Measurements from ENCODE around the gene TNNI2. TPM values are rescaled to one million over a fixed set of nuclear protein-coding genes. Genes with fewer than 3 reads are reported as not detected.

Gene TNNI2
- total RNA-seq, 1 experiment from 2014 or later = not detected

DNA sequence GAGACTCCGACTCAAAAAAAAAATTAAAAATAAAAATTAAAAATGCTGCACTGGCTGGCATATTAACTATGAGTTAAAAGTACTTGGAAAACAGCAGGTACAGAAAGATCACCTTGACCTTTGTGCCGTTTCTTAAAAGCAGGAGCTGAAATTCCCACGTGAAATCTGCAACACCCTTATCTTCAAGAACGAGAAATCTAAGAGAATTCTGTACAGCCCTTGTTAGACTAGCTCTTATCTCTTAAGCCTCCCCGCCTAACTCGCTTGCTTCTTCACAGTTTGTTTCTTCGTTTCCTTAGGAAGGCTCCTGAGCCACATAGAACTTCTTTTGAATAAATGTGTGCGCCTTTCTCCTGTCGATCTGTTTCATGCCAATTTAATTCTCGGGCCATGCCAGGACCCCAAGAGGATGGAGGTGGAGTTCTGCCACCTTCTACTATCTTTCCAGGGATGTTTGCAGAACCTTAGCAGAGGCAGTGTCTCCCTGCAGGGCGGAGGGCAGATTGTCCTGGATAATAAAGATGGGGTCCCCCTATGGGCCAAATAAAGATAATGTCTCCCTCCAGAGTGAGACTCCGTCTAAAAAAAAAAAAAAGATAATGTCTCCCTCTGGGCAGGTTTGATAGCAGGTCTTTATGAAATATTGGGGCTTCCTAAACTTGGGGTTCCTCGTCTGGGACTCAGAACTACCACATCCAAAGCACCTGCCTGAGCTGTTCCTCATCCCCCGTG is 31.4 kb upstream of the TNNI2 start:
- Mint-ChIP-seq H3K4me1 (peaks cover 6 to 8% of the 10 kb centered on the region in 2 experiments), H3K4me3 (no peak overlapping the region), H3K9me3 (peaks cover 4 to 5% of the 10 kb centered on the region in 2 experiments; a peak in 4 of 5 replicates), H3K27ac (no peak overlapping the region), H3K36me3 (ENCODE audit: insufficient read depth in 1 of 3, low read depth in 3 of 3) (no peaks in the 10 kb centered on the region; a peak in 1 of 7 replicates), H3K27me3 (ENCODE audit: low read depth) (peaks cover 47% of the 10 kb centered on the region)
- Histone ChIP-seq H4K91ac (ENCODE audit: insufficient read length, low read depth, low read length) (no peak overlapping the region), H4K5ac (ENCODE audit: insufficient read length, low read depth, low read length) (no peak overlapping the region), H3K79me2 (ENCODE audit: insufficient read depth, low read length) (no peaks in the 10 kb centered on the region), H2BK120ac (ENCODE audit: low read depth, low read length, poor library complexity, severe bottlenecking) (no peak overlapping the region), H3K9ac (ENCODE audit: extremely low read depth, insufficient read length, low read length) (no peak overlapping the region), H3K23ac (ENCODE audit: insufficient read length, low read depth, low read length) (no peak overlapping the region), H2BK12ac (ENCODE audit: insufficient read length, low read depth, low read length) (no peak overlapping the region), H3K14ac (ENCODE audit: insufficient read depth, low read length) (no peak overlapping the region), H3K9me3 (ENCODE audit: control insufficient read depth, low read depth, low read length) (no peaks in the 10 kb centered on the region), H3K79me1 (ENCODE audit: insufficient read depth, low read depth, low read length, poor library complexity, severe bottlenecking) (no peaks in the 10 kb centered on the region), H4K20me1 (ENCODE audit: control insufficient read depth, insufficient read depth, insufficient read length) (no peaks in the 10 kb centered on the region), H3K27ac (ENCODE audit: insufficient read length, low read depth, low read length) (no peak overlapping the region), H3T11ph (ENCODE audit: low read length) (no peak overlapping the region), H3K23me2 (ENCODE audit: insufficient read length, low read depth, low read length, poor library complexity, severe bottlenecking) (no peaks in the 10 kb centered on the region), H3K56ac (ENCODE audit: insufficient read length, low read depth, low read length) (no peak overlapping the region), H3K4ac (ENCODE audit: low read depth, low read length) (no peak overlapping the region), H2BK5ac (ENCODE audit: insufficient read length, low read length) (no peak overlapping the region), H3K18ac (ENCODE audit: insufficient read length, low read depth, low read length) (no peak overlapping the region), H2AFZ (ENCODE audit: low read length) (no peak overlapping the region), H2BK15ac (ENCODE audit: low read depth, low read length) (no peak overlapping the region), H4K8ac (replicated peaks; ENCODE audit: insufficient read length, low read depth, low read length) (no peak overlapping the region), H3K4me1 (ENCODE audit: insufficient read depth, low read length) (no peaks in the 10 kb centered on the region), H2BK20ac (ENCODE audit: low read depth, low read length, poor library complexity, severe bottlenecking) (no peak overlapping the region), H2AK5ac (ENCODE audit: insufficient read length, low read length) (no peak overlapping the region), H3K27me3 (ENCODE audit: insufficient read depth, low read length) (no peaks in the 10 kb centered on the region), H3K4me2 (ENCODE audit: insufficient read depth, insufficient read length, low read length) (no peak overlapping the region)
- no CpG with 5 or more reads among the region's 14 CpGs for WGBS (ENCODE audit: extremely low coverage, insufficient read length, low lambda C conversion rate)
- TF ChIP-seq, protein P1, sequence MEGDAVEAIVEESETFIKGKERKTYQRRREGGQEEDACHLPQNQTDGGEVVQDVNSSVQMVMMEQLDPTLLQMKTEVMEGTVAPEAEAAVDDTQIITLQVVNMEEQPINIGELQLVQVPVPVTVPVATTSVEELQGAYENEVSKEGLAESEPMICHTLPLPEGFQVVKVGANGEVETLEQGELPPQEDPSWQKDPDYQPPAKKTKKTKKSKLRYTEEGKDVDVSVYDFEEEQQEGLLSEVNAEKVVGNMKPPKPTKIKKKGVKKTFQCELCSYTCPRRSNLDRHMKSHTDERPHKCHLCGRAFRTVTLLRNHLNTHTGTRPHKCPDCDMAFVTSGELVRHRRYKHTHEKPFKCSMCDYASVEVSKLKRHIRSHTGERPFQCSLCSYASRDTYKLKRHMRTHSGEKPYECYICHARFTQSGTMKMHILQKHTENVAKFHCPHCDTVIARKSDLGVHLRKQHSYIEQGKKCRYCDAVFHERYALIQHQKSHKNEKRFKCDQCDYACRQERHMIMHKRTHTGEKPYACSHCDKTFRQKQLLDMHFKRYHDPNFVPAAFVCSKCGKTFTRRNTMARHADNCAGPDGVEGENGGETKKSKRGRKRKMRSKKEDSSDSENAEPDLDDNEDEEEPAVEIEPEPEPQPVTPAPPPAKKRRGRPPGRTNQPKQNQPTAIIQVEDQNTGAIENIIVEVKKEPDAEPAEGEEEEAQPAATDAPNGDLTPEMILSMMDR (conservative IDR thresholded peaks at IDR 0.05) = peak; percentile 54; the same call in 2 of the 3 replicates
- no peak for DNase-seq

All from H9 (cell line).